ENCODE measurements around the gene SGCD.
A peak's percentile ranks its signal among the peaks of the same experiment; 100 is the strongest.

SGCD gene

GRCh38 chr5:156706631-156707030 is 379.7 kb downstream of the SGCD start:
- no peak for DNase-seq

GRCh38 chr5:156707750-156708149 is 380.8 kb downstream of the SGCD start:
- DNase-seq, result no peak

- no peak for DNase-seq
Observed at GRCh38 chr5:156715287-156715686, 388.3 kb downstream of the SGCD start.

DNA sequence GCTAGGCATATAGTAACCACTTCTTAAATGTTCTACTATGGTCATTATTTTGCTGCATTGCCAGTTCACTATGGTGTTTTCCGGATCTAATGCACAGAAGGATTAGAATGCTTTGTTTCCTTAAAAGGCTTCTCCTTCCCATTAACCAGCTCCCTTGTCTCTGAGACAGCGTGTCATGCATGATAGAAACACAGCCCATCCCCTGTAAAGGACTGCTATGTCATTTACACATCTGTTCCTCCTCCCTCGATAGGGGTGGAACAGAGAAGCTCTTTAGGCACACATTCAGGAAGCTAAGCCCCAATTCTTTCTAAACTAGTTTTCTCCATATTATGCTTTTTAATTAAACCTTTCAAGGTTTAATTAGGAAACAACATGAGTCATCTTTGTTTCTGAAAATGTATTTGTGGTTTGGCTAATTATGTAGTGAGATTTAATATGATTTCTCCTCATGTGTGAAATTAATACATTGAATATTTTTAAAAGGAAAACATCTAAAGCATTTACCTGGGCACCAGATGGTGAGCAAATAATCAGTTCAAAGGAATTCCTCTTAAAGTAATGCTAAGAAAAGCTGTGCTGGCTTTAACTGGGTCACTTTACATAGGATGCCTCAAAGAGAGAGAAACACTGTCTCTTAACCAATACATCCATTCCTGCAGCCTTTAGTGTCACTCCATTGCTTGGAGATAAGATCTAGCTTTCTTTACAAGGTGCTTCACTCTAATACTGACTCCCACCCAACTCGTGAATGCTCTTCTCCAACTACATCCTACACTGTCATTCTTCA is 389.8 kb downstream of the SGCD start:
- DNase-seq, result peak; percentile 5

DNA sequence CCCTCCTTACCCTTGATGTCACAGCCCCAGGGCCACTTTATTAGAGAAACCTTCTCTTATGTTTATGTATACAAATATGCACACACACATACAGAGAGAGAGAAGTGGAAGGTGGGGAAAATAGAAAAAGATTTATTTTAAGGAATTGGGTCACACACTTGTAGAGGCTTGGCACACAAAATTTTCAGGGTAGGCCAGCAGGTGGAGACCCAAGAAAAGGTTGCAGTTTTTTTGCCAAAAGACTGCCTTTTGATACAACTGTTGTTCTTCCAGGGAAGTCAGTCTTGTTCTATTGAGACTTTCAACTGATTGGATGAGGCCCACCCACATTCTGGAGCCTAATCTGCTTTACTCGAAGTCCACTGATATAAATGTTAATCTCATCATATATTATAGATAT is 392.0 kb downstream of the SGCD start:
- no peak for DNase-seq

DNA sequence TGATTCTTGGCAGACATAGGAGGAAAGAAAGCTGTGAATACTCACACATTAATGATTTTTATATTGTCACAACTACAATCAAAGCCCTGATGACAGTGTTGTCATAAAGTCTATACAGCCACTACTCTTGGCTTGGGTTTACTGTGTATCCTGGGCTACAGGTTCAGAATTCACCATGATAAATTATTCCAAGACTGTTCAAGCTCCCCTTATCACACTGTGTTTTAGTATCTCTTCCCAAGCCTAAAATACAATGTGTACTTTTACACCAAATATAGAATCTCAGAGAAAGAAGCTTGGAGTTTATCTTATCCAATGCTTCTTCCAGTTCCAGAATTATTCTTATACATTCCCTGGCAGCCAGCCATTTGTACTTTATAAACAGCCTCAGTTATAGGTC is 395.4 kb downstream of the SGCD start:
- no peak for DNase-seq

DNA sequence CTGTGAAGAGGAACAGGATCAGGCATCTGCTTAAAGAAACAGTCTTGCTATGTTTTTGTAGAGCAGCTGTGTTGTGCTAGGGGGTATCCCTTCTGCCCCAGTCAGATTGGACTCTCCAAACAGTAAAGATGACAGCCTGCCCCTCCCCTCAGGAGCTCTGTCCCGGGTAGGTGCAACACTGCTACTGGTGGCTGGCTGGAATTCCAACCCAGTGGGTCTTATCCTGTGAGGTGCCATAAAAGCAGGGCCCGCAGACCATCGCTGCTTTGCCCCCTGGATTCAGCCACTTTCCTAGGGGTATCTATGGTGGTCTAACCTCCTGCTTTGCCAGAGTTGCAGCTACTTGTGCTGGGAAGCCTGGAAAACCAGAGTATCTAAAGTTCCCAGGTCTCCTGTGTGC is 408.5 kb downstream of the SGCD start:
- no peak for DNase-seq

DNA sequence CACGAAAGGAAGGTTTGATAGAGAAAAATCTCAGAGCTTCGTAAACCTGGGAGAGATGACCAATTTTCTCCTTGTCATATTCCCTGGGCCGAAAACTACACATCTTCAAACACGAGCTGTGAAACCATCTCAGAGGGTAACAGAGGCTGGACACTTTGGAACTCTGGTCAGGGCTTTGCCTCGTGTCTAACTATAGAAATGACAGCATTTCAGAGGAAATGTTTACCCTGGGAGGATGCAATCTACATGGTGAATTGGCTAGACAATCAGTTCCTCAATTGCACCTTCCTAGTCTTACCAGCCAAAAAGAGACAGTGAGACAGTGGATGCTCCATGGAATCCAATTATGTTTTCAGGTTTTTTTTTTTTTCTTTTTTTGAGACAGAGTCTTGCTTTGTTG is 414.6 kb downstream of the SGCD start:
- no peak for DNase-seq

DNA sequence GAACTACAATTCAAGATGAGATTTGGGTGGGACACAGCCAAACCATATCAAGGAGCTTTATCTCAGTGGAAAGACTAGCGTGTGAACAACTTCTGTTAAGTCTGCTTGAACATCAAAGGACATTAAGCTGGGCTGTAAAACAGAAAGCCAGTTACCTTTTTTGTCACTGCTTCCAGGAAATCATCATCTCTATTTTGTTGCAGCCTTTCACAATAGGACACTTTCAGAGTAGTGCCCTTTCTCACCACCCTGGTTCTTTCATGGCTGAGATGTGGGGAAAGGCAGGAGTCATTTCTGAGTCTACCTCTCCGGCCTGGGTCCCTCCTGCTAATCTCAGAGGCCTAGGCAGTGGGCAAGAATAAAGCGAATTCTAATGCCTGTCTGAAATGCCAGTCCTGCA is 426.9 kb downstream of the SGCD start:
- no peak for DNase-seq

GRCh38 chr5:156755421-156756087 is 428.6 kb downstream of the SGCD start:
- no peak for DNase-seq

GRCh38 chr5:156758011-156758791 is 431.2 kb downstream of the SGCD start:
- no peak for DNase-seq

- DNase-seq, result no peak
Observed at GRCh38 chr5:156759156-156759555, 432.2 kb downstream of the SGCD start.

GRCh38 chr5:156762771-156763170 is 435.8 kb downstream of the SGCD start:
- DNase-seq, result peak; percentile 2

DNA sequence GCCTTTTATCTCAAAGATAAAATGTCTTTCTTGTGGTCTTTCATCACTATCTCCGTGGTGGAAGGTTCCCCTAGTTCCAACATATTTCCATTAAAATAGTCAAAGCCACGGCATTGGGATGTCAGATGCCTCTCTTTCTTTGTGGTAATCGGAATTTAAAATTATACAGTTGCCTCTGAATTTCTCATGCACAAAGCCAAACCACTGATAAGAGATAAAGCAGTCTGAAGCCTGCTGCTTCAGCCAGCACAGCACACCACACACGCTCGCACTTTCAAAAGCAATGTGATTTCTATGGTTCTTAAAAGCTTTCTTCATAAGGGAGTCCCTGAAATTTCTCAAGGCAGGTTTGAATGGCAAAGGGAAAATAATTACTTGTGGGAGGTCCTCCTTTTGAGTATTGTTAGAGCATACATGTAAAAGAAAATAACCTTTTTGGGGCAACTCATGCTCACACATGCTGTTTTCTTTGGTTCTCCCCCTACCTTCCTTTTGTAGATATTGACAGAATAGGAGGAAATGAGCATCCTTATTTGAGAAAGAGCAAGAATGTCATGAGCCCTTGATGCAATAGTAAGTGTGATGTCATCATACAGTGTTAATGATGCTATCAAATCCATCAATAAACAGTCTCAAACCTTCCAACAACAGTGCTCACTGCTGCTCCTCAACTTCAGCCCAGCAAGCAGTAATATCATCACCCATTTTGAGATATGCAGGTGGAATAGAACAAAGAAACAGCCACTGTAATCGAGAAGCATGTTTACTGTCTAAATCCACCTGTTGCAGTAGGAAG is 437.4 kb downstream of the SGCD start:
- DNase-seq, result no peak

- no peak for DNase-seq
Observed at GRCh38 chr5:156774273-156774672, 447.3 kb downstream of the SGCD start.

GRCh38 chr5:156778139-156778706 is 451.3 kb downstream of the SGCD start:
- no peak for DNase-seq

DNA sequence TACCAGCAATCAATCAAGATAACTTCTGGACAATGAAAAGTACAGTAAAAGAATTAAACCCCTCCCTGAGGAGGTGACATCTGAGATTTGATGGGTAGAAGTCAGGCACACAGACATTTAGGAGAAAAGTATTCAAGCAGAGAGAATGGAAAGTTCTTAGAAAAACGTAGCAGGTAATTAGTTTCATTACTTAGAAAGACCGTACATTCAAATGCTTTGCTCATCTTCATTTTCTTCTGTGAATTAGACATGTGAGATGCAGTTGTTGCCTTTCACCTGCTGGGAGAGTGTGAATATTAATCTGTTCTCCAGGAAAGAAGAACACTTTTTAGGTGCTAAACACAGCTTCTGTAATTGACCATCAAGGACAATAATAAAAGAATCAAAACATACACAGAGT is 451.8 kb downstream of the SGCD start:
- DNase-seq, result no peak

GRCh38 chr5:156779436-156779835 is 452.5 kb downstream of the SGCD start:
- DNase-seq, result no peak

GRCh38 chr5:156783092-156783491 is 456.1 kb downstream of the SGCD start:
- DNase-seq, result no peak

GRCh38 chr5:156794687-156795086 is 467.7 kb downstream of the SGCD start:
- no peak for DNase-seq

DNA sequence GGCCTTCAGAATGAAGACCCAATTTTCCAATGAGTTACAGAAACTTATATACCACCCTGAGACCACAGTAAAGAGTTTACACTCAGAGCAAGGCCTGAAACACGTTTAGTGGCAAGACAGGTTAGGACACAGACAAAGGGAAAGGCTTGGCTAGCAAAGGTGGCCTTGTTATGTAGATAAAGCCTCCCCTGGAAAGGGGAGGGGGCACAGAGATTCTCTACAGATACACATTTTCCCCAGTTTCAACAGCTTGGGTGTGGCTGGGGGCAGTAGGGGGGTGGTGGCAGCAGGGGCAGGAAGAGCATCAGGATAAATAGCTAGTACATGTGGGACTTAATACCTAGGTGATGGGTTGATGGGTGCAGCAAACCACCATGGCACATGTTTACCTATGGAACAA is 471.2 kb downstream of the SGCD start:
- no peak for DNase-seq

GRCh38 chr5:156799171-156799570 is 472.2 kb downstream of the SGCD start:
- DNase-seq, result no peak

DNA sequence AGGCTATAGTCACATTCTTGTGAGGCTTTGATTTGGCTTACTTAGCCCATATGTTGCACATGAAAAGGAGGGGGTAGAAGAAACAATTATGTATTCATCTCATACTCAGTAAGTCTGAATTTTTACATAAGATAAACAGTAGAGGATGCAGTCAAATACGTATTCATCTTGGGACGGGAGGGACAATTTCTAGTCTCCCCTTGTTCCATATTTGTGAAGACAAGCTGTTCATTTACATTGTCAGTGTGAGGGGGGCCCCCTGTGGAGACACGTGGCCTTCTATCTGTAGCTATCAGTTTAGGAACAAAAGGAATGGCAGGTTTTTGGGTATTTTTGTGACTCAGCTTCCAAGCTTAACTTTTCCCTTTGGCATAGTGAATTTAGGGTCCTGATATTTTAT is 474.0 kb downstream of the SGCD start:
- DNase-seq, result no peak

Data from NCI-H2171 treated with DMSO at 0.1 percent for 48 hours (cell line).